K562 (cell line): ENCODE results near the gene ENO2. TPM values are rescaled to one million over a fixed set of nuclear protein-coding genes. Genes with fewer than 3 reads are reported as not detected.

Experiments used
- ATF2 ChIP-seq: sonication (generic); formaldehyde crosslinking; IDR thresholded peaks from 2 replicates; pipeline ENCODE4 v1.8.1; 2022; ENCODE audit warnings: missing genetic modification reagents
- CREBBP ChIP-seq: IDR thresholded peaks from one replicate; pipeline ENCODE4 v1.6.1; 2012; ENCODE audit warnings: low read depth, mild to moderate bottlenecking, control low read depth, inconsistent platforms, low read length
- MNT ChIP-seq, 2 experiments: fragments of 450-650 bp; conservative IDR thresholded peaks; 2 replicates each; pipeline ENCODE4 v1.6.1; 2017; ENCODE audit warnings: mild to moderate bottlenecking in 2 of 2, moderate library complexity in 2 of 2
- MXI1 ChIP-seq: IDR thresholded peaks from 2 replicates; pipeline ENCODE4 v1.6.1; 2011; ENCODE audit warnings: low read depth, mild to moderate bottlenecking, improper control_type of control experiment, low read length
- NONO ChIP-seq, 2 experiments: fragments of 200-400 bp in 1 of 2; fragments of 450-650 bp in 1 of 2; formaldehyde crosslinking in 1 of 2; IDR thresholded peaks; 2 replicates each; pipeline ENCODE4 v1.6.1; 2017; ENCODE audit warnings: low read depth in 2 of 2, mild to moderate bottlenecking in 2 of 2, moderate library complexity in 2 of 2, low read length in 1 of 2
- PKNOX1 ChIP-seq: fragments of 450-650 bp; IDR thresholded peaks from 2 replicates; pipeline ENCODE4 v1.6.1; 2016
- POLR2G ChIP-seq: fragments of 200-400 bp; formaldehyde crosslinking; IDR thresholded peaks from 2 replicates; pipeline ENCODE4 v1.6.1; 2017; ENCODE audit warnings: low read depth, mild to moderate bottlenecking, antibody characterized with exemption, low read length, moderate library complexity
- REST ChIP-seq, 2 experiments: fragments of 450-650 bp; formaldehyde crosslinking in 1 of 2; IDR thresholded peaks; 2 replicates each; pipeline versions ENCODE4 v1.4.0 to v1.6.1; 2014 to 2020; ENCODE audit warnings: mild to moderate bottlenecking in 2 of 2, borderline replicate concordance in 1 of 2, low read depth in 1 of 2
- SAFB ChIP-seq: fragments of 200-400 bp; formaldehyde crosslinking; IDR thresholded peaks from 2 replicates; pipeline ENCODE4 v1.6.1; 2017; ENCODE audit warnings: low read depth, low read length, borderline replicate concordance
- TCF15 ChIP-seq: fragments of 250-450 bp; sonication (Bioruptor Pico); IDR thresholded peaks from 2 replicates; pipeline ENCODE4 v1.8.0; 2022; ENCODE audit warnings: moderate library complexity, mild to moderate bottlenecking, inconsistent platforms
- ZNF695 ChIP-seq: fragments of 450-650 bp; formaldehyde crosslinking; IDR thresholded peaks from 2 replicates; pipeline ENCODE4 v1.4.0; 2020; ENCODE audit warnings: mild to moderate bottlenecking, moderate library complexity
- ZNF696 ChIP-seq: fragments of 250-450 bp; sonication (Bioruptor Pico); conservative IDR thresholded peaks from 2 replicates; pipeline ENCODE4 v1.4.0; 2020; ENCODE audit warnings: mild to moderate bottlenecking, moderate library complexity
- polyA plus RNA-seq, 8 experiments: library from polyadenylated mRNA; depleted of rRNA in 4 of 8; stranded (reverse) in 5 of 8; unstranded in 3 of 8; fragments of >200 nt; fragmentation: Nextera tagmentation in 2 of 8; fragmentation: Illumina TruSeq in 1 of 8; extraction: Ambion mirVana in 2 of 8; extraction: Trizol in 1 of 8; gene quantifications; 2 replicates each; pipeline versions ENCODE4 v1.2.1 to v1.2.3, GENCODE V29; 2011 to 2014; ENCODE audit warnings: inconsistent platforms in 1 of 8, missing spikeins in 1 of 8
- total RNA-seq, 7 experiments: library from RNA; depleted of rRNA in 6 of 7; stranded (reverse); fragments of >200 nt in 6 of 7; fragmentation: Illumina TruSeq in 2 of 7; extraction: Trizol in 2 of 7; gene quantifications; 2 replicates each; pipeline versions ENCODE4 v1.2.1 to v1.2.3, GENCODE V29; 2011 to 2021; ENCODE audit warnings: low replicate concordance in 1 of 7

Gene ENO2
- total and polyA plus RNA-seq, 9 of the 15 experiments (the other 6 are each of a cell fraction or from before 2014, with no cell fraction given), result 10.9 to 43.3 (median 21.0) TPM

GRCh38 chr12:6873094-6874014 lies 41.0 kb upstream of the ENO2 start, which contains the start of gene SPSB2 (continued):
- TF ChIP-seq POLR2G (peak; percentile 82), MNT (conservative IDR thresholded peaks at IDR 0.05) (peak; percentile 29 to 60; a peak in 3 of 4 replicates), ATF2 (no peak), TCF15 (no peak), CREBBP (no peak), NONO (IDR thresholded peaks at IDR 0.05; ENCODE audit: low read depth in 2 of 2, low read length in 1 of 2) (0 out of 4 replicates have a peak, but pooled peaks of 1 of the 2 experiments have one; percentile 15), SAFB (0 out of 2 replicates have a peak, but pooled peaks have one; percentile 12), PKNOX1 (no peak), REST (IDR thresholded peaks at IDR 0.05; ENCODE audit: borderline replicate concordance) (peak; percentile 80), REST (CRISPR knock-in tag; IDR thresholded peaks at IDR 0.05; ENCODE audit: low read depth) (no peak), MXI1 (peak; percentile 45; the same call in 1 of the 2 replicates), ZNF696 (no peak), ZNF695 (CRISPR knock-in tag) (no peak)
